ENCODE measurements around the gene ZNF230. TPM values are rescaled to one million over a fixed set of nuclear protein-coding genes. Genes with fewer than 3 reads are reported as not detected.

The ZNF230 gene
- total and polyA plus RNA-seq, 5 donors: 1.9 to 4.2 (median 3.6) TPM

DNA sequence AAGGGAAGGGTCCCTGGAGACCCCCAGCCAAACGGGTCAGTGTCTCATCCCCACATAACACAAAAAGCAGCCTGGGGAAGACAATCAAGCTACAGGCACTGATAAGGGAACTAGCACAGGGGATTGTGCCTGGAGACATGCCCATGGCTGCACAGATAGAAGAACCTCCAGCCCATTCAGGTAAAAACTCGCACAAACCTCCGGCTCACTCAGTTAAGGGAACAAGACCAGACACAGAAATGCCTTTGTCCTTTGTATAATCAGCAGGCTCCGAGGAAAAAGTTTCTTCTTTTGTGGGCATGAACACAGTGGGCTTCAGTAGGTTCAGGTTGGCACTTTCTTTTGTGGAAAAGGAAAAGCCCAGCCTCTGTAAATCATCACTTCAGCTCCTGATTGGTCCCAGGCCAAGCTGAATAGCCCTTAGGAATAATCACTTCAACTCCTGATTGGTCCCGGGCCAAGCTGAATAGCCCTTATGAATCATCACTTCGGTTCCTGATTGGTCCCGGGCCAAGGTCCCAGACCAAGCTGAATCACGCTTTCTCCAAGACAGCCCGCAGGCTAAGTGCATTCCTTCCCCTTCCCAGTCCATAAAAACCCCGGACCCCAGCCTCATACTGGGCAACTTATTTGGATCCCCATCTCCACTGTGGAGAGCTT is 5.0 kb upstream of the ZNF230 start:
- DNase-seq: peak; percentile 20 to 53 (median 30)
- Histone ChIP-seq H3K4me1 (ENCODE audit: control insufficient read depth, insufficient read depth, low read length) (no peaks in the 10 kb centered on the region), H3K4me3 (ENCODE audit: low read length) (no peak overlapping the region), H3K27me3 (ENCODE audit: control insufficient read depth, insufficient read depth) (no peaks in the 10 kb centered on the region), H3K27ac (ENCODE audit: low read length) (no peak overlapping the region), H3K9me3 (ENCODE audit: control insufficient read depth, low read length) (no peaks in the 10 kb centered on the region)
- no peak for ATAC-seq
- intact Hi-C loops (cut with DNase I): no loop called here
- WGBS: 88% methylated on average over 10 of the region's 10 CpGs

DNA sequence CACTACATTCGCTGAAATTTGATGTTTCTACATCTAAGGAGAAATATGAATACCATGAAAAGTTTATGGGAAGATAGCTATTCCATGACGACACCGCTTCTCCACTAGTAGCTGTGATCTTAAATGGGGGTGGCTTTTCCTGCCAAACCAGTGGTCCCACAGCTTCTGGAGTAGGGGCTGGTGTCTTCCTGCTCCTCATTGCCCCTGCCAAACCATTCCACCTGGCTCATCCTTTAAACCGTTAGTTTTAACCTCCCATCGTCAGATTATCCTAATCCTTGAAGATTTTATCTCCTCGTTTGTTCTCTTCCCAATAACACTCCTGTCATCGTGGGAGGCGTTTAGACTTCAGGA is 568 bp upstream of the ZNF230 start:
- no peaks in the 10 kb centered on the region for H3K27me3 ChIP-seq (ENCODE audit: control insufficient read depth, insufficient read depth)
- H3K4me3 ChIP-seq (ENCODE audit: low read length): peak overlapping the region; percentile 98
- DNase-seq: no peak
- H3K27ac ChIP-seq (ENCODE audit: low read length): no peak overlapping the region
- WGBS: 7% methylated on average over 8 of the region's 8 CpGs
- no peak for ATAC-seq
- H3K4me1 ChIP-seq (ENCODE audit: control insufficient read depth, insufficient read depth, low read length): peaks cover 3% of the 10 kb centered on the region
- no peaks in the 10 kb centered on the region for H3K9me3 ChIP-seq (ENCODE audit: control insufficient read depth, low read length)
- intact Hi-C loops (cut with DNase I): no loop called here

DNA sequence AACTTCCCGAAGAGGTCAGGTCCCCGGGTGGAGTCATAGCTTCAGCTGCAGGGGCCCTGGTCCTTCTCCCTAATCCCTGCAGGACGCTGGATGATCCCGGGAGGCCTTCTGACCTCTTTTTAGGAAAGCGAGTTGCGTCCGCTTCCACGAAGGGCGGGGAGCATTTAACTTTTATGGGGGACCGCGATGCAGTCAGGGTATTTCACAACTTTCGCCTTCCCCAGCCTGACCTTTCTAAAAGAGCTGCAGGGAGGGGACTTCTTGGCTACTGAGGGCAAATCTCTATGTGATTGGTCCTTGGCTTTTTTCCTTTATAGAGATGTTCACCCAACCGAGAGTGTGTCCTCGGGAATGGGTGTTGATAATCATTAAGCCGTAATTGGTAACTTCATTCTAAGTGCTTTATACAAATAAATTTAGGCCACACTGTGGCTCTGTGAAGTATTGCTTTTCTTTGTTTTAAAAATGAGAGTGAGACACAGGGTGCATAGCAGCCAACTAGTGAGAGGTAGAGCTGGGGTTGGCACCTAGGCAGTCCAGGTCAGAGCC is 778 bp downstream of the ZNF230 start:
- Histone ChIP-seq H3K9me3 (ENCODE audit: control insufficient read depth, low read length) (peaks cover under 1% of the 10 kb centered on the region), H3K4me3 (ENCODE audit: low read length) (peak overlapping the region; percentile 98), H3K27ac (ENCODE audit: low read length) (peak overlapping the region; percentile 42), H3K27me3 (ENCODE audit: control insufficient read depth, insufficient read depth) (no peaks in the 10 kb centered on the region), H3K4me1 (ENCODE audit: control insufficient read depth, insufficient read depth, low read length) (peaks cover 3% of the 10 kb centered on the region)
- DNase-seq: peak in 2 of 3 donors; percentile 22 to 60
- ATAC-seq: peak; percentile 5 to 45
- 2% methylated on average over 15 of the region's 15 CpGs for whole genome bisulfite sequencing
- intact Hi-C loops (cut with DNase I): no loop called here

DNA sequence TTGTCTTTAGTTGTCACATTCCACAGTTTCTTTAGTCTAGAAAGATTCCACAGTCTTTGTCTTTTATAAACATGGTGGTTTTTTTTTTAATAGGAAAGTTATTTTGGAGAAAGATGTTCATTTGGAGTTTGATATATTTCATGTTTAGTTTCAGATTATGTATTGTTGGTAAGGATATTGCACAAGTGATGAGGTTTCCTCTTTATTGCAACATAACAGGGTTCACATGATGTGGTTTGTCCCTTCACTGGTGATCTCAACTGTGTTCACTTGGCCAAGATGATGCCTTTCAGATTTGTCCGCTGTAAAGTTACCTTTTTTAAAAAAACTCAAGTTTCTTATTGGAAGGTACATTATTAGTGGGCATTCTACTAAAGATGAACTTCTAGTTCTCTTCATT is 3.2 kb downstream of the ZNF230 start:
- ATAC-seq (no peak), DNase-seq (no peak)
- intact Hi-C loops (cut with DNase I): no loop called here
- peaks cover 3% of the 10 kb centered on the region for H3K4me1 ChIP-seq (ENCODE audit: control insufficient read depth, insufficient read depth, low read length)
- H3K4me3 ChIP-seq (ENCODE audit: low read length): no peak overlapping the region
- H3K9me3 ChIP-seq (ENCODE audit: control insufficient read depth, low read length): peaks cover 18% of the 10 kb centered on the region
- no peaks in the 10 kb centered on the region for H3K27me3 ChIP-seq (ENCODE audit: control insufficient read depth, insufficient read depth)
- H3K27ac ChIP-seq (ENCODE audit: low read length): no peak overlapping the region
- 86% methylated on average over 1 of the region's 1 CpG for WGBS

DNA sequence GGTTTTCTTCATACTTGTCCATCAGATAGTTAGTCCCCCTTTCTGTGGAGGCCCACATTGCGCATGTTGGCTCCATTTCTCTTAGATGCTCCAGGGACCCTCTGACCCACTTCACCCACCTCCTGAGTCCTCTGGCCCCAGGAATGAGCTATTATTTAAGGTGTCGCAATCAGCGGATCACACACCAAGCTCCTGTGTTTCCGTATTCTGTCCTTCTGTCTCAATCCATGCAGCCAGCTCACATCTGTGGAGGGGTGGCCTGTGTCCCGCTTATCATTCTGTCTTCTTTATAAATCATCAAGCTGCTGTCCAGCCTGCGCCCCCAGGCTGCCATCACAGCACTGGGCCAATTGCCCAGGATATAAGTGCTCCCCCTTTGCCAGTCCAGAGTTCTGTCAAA is 4.7 kb downstream of the ZNF230 start:
- no peak for DNase-seq
- no peak for ATAC-seq
- no peak overlapping the region for H3K27ac ChIP-seq (ENCODE audit: low read length)
- H3K27me3 ChIP-seq (ENCODE audit: control insufficient read depth, insufficient read depth): no peaks in the 10 kb centered on the region
- H3K9me3 ChIP-seq (ENCODE audit: control insufficient read depth, low read length): peaks cover 22% of the 10 kb centered on the region
- 98% methylated on average over 6 of the region's 6 CpGs for WGBS
- intact Hi-C loops (cut with DNase I): no loop called here
- peaks cover 3% of the 10 kb centered on the region for H3K4me1 ChIP-seq (ENCODE audit: control insufficient read depth, insufficient read depth, low read length)
- H3K4me3 ChIP-seq (ENCODE audit: low read length): no peak overlapping the region

GRCh38 chr19:44010468-44010867 is 7.7 kb downstream of the ZNF230 start:
- ATAC-seq: no peak
- no peaks in the 10 kb centered on the region for H3K4me1 ChIP-seq (ENCODE audit: control insufficient read depth, insufficient read depth, low read length)
- DNase-seq: no peak
- peak overlapping the region; percentile 18 for H3K4me3 ChIP-seq (ENCODE audit: low read length)
- intact Hi-C loops (cut with DNase I): no loop called here
- no peak overlapping the region for H3K27ac ChIP-seq (ENCODE audit: low read length)
- H3K27me3 ChIP-seq (ENCODE audit: control insufficient read depth, insufficient read depth): no peaks in the 10 kb centered on the region
- peaks cover 22% of the 10 kb centered on the region for H3K9me3 ChIP-seq (ENCODE audit: control insufficient read depth, low read length)
- 99% methylated on average over 5 of the region's 5 CpGs for whole genome bisulfite sequencing

GRCh38 chr19:44019498-44019897 is 16.7 kb downstream of the ZNF230 start:
- ATAC-seq (no peak), DNase-seq (no peak)
- no peaks in the 10 kb centered on the region for H3K27me3 ChIP-seq (ENCODE audit: control insufficient read depth, insufficient read depth)
- H3K4me1 ChIP-seq (ENCODE audit: control insufficient read depth, insufficient read depth, low read length): no peaks in the 10 kb centered on the region
- intact Hi-C loops (cut with DNase I): no loop called here
- no peak overlapping the region for H3K4me3 ChIP-seq (ENCODE audit: low read length)
- WGBS: 46% methylated on average over 2 of the region's 2 CpGs
- H3K9me3 ChIP-seq (ENCODE audit: control insufficient read depth, low read length): no peaks in the 10 kb centered on the region
- H3K27ac ChIP-seq (ENCODE audit: low read length): no peak overlapping the region

DNA sequence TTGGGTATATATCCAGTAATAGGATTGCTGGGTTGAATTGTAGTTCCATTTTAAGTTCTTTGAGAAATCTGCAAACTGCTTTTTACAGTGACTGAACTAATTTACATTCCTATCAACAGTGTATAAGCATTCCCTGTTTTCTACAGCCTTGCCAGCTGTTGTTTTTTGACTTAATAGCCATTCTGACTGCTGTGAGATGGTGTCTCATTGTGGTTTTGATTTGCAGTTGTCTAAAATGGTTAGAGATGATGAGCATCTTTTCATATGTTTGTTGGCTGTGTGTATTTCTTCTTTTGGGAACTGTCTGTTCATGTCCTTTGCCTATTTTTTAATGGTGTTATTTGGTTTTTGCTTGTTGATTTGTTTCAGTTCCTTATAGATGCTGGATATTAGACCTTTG is 18.5 kb downstream of the ZNF230 start:
- intact Hi-C loops (cut with DNase I): no loop called here
- no peak overlapping the region for H3K27ac ChIP-seq (ENCODE audit: low read length)
- H3K27me3 ChIP-seq (ENCODE audit: control insufficient read depth, insufficient read depth): no peaks in the 10 kb centered on the region
- no peak overlapping the region for H3K4me3 ChIP-seq (ENCODE audit: low read length)
- ATAC-seq (no peak), DNase-seq (no peak)
- no peaks in the 10 kb centered on the region for H3K9me3 ChIP-seq (ENCODE audit: control insufficient read depth, low read length)
- peaks cover 1% of the 10 kb centered on the region for H3K4me1 ChIP-seq (ENCODE audit: control insufficient read depth, insufficient read depth, low read length)

DNA sequence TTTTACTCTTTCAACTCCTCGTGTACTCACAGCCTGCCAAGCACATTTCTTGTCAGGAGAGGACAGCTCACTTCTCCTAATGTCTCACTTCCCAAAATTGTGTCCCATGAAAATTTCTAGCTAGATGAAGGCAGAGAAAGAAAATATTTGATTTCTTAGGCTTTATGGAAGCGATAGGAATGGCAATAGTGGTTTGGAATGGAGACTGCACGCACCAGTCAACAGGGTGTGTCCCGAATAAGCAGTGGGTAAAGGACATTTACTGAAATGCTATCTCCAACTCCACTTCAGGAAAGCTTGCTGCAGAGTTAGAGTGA is 22.1 kb downstream of the ZNF230 start:
- ATAC-seq (no peak), DNase-seq (no peak)
- Histone ChIP-seq H3K9me3 (ENCODE audit: control insufficient read depth, low read length) (peaks cover 6% of the 10 kb centered on the region), H3K27ac (ENCODE audit: low read length) (peak overlapping the region; percentile 43), H3K4me3 (ENCODE audit: low read length) (peak overlapping the region; percentile 71), H3K4me1 (ENCODE audit: control insufficient read depth, insufficient read depth, low read length) (peaks cover 1% of the 10 kb centered on the region), H3K27me3 (ENCODE audit: control insufficient read depth, insufficient read depth) (no peaks in the 10 kb centered on the region)
- intact Hi-C loops (cut with DNase I): no loop called here
- whole genome bisulfite sequencing: 36% methylated on average over 4 of the region's 4 CpGs

DNA sequence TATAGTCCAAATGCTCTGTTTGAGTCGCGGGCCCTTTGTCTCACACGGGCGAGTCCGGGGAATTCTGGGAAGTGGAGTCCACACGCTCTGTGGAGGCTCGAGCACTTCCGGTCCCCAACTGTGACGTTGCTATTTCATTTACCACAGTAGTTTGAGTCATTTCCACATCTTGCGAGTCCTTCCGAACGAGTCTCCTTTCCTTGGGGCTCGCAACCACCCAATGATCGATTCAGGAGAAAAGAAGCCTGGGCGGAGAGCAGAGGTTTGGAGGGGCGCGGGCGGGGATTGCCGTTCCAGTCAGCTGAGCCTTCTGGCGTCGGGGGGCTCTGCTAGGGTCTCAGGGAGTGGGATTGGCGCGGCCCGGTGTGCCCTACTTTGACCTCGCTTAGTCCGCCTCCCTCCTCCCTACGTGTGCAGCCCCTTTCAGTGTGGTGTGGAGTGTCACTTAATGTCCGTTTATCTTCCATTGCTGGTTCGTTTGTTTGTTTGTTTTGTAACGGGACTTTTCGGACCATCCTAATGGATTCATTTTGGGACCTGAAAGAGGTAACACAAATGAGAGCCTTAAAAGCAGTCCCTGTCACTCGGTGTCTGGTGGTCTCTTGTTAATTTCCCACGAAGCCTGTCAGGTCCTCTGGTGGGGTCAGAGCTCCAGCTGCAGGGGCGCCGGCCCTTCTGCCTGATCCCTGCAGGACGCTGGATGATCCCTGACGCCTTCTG is 22.6 kb downstream of the ZNF230 start, which contains the start of gene ZNF222:
Gene ZNF222, plus strand, starts transcription at position 163 of the 720 bp plus-strand sequence. Its CDS starts 58 bp downstream, at position 221.
- peak; percentile 99 to 100 for ATAC-seq
- WGBS: 2% methylated on average over 37 of the region's 37 CpGs
- intact Hi-C loops (cut with DNase I): no loop called here
- Histone ChIP-seq H3K4me3 (ENCODE audit: low read length) (peak within 1 kb of the TSS; percentile 71), H3K27ac (ENCODE audit: low read length) (peak within 1 kb of the TSS; percentile 43), H3K9me3 (ENCODE audit: control insufficient read depth, low read length) (peaks cover 6% of the 10 kb centered on the region), H3K4me1 (ENCODE audit: control insufficient read depth, insufficient read depth, low read length) (peaks cover 1% of the 10 kb centered on the region), H3K27me3 (ENCODE audit: control insufficient read depth, insufficient read depth) (no peaks in the 10 kb centered on the region)
- peak; percentile 87 to 93 (median 87) for DNase-seq

DNA sequence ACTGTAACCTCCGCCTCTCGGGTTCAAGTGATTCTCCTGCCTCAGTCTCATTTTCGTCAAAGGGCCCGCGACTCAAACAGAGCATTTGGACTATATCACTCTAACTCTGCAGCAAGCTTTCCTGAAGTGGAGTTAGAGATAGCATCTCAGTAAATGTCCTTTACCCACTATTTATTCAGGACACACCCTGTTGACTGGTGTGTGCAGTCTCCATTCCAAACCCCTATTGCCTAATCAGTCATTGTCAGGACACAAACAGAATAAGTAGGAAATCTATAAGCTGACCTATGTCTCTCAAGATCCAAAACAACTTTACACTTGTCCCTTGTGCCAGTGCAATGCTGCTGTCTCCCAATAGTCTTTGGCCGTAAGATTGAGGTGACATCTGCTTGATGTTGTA is 23.9 kb downstream of the ZNF230 start:
- no peak for ATAC-seq

More for the DNA sequence above, 23.9 kb downstream of the ZNF230 start:
- H3K4me1 ChIP-seq (ENCODE audit: control insufficient read depth, insufficient read depth, low read length): peaks cover 1% of the 10 kb centered on the region
- H3K9me3 ChIP-seq (ENCODE audit: control insufficient read depth, low read length): peaks cover 13% of the 10 kb centered on the region
- H3K27ac ChIP-seq (ENCODE audit: low read length): no peak overlapping the region
- no peak for DNase-seq
- WGBS: 97% methylated on average over 6 of the region's 6 CpGs
- intact Hi-C loops (cut with DNase I): no loop called here
- no peak overlapping the region for H3K4me3 ChIP-seq (ENCODE audit: low read length)
- no peaks in the 10 kb centered on the region for H3K27me3 ChIP-seq (ENCODE audit: control insufficient read depth, insufficient read depth)

Measured in right cardiac atrium (tissue), 5 donors.